ENCODE data around the gene LOXL1.
"Not testable (repeated sequence)": the region's sequence is repeated elsewhere in the genome, so short reads cannot be mapped to it uniquely, and the experiment has no call there.

LOXL1 gene

DNA sequence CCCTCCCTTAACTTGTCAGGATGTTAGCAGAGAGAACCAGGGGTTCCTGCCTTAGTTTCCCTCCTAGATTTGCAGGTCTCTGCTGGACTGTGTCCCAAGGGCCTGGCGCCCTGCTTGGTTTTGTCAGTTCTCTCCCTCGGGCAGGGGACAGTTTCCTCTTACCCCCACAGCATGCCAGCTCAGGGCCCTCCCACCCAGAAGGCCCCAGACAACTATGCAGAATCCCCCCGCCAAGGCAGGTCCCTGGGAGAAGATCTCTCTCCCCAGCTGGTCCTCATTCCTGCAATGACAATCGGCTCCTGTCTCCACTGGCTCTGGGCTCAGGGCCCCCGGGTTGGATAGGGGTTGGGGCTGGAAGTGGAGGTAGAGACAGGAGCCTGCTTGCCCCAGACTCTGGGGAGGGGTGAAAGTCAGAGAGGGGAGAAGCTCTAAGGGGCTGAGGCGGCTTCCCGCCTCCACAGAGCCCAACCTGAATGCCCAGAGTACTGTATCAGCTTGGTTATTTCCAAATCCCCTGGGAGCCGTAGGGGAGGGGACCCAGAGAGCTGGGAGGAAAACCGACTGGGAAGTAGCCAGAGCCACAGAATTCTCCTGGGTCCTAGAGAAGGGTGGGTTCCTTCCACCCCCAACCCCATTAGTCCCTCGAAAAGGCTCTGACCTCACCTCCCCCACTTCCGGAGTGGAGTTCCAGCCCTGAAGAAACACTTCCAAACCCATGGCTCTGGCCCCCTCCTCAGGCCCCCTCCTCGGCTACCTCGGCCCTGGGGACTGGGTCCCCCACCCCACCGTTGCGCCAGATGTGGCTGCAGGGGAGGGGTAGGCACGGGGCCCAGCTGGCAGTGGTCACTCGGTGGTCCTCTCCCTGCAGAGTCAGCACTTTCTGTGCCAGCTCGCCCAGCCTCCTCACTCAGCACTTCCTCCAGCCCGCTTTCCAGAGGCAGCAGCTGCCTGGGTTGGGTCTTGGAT lies 3.8 kb upstream of the LOXL1 start:
- DNase-seq (ENCODE audit: low read depth): peak; percentile 71

DNA sequence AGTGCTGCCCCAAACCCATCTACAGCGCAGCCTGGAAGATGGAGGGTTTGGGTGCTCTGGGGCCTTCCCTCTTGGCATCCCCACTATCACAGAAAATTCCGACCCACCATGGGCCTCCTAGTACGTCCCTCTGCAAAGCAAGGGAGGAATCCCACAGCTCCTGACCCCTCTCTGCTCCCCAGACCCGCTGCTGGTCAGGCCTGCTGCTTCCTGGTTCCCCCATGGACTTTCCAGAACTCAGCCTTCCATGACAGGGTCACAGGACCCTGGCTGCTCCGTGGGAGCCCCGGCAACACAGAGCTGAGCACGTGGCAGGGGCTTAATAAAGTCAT lies 3.1 kb upstream of the LOXL1 start:
- DNase-seq (ENCODE audit: low read depth): no peak

DNA sequence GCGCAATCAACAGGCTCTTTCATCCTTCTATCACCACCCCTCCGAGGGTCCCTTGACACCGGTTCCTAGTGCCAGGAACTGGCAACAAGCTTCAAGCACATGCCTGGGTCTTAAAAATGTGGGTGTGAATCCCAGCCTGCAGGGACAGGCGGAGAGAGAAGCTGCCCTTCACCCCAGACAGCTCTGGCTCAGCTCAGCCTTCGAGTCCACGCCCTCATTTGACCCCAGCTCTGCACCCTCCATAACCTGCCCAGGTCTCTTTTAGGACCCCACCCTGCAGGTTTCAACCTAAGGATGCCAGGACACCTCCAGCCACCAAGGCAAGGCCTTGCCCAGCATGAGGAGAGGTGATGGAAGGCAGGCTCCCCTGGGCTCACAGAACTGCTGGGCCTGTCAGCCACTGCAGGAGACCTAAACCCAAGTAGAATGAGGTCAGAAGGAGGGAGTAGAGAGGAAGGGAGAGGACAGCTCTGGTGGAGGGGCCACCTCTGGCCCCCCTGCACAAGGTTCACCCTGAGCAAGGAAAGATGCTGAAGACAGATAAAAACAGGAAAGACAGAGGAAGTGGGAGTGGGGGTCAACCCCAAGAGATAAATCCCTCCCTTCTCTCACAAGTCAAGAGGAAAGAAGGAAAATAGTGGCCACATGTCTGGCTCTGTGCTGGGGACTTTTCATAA lies 2.6 kb upstream of the LOXL1 start:
- DNase-seq (ENCODE audit: low read depth): no peak

DNA sequence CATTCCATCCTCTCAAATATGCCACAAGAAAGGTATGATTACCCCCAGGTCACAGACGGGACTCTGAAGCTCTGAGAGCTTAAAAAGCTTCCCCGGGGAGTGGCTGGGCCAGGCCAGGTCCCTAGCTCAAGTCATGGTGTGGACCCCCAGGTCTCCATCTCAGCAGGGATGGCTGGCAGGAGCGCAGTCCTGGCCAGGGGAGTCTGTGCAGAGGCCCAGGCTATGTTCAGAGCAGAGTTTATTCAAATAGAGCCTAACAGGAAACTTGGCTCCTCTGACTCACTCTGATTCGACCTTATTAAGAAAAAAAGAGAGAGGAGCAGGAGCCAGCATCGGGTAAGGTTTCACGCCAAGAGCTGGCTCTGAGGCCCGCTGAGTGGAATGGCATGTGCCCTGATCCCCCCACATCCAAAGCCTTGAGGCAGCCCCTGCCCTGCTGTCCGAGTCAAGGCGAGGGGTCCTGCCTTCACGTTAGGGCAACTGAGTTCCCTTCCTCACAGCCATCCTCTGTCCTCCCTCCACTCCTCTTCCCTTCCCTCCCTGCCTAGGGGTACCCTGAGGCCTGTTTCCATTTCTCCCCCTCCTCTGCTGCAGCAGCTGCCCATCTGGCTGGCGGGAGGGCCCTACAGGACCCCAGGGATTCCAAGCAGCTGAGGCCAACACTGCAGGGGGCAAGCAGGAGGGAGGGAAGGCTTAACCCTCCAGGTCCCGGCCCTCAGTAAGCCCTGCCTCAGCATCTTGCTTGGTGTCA lies 1.9 kb upstream of the LOXL1 start:
- DNase-seq (ENCODE audit: low read depth): peak; percentile 91

DNA sequence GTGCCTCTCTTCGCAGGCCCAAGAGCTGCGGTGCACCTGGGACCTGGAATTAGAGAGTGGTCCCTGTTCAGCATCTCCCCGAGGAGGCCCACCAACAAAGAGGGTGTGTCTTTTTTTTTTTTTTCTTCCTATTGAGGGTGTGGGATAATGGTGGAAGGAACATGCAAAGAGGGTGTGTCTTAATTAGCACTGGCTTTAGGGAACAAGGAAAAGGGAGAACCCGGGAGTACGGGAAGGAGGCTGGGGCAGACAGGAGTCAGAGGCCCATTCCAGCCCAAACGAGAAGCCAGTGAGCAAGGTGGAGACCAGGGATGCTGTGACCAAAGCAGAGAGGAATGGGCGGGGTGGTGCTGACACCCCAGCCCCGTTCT lies 429 bp upstream of the LOXL1 start:
- no peak for DNase-seq (ENCODE audit: low read depth)

DNA sequence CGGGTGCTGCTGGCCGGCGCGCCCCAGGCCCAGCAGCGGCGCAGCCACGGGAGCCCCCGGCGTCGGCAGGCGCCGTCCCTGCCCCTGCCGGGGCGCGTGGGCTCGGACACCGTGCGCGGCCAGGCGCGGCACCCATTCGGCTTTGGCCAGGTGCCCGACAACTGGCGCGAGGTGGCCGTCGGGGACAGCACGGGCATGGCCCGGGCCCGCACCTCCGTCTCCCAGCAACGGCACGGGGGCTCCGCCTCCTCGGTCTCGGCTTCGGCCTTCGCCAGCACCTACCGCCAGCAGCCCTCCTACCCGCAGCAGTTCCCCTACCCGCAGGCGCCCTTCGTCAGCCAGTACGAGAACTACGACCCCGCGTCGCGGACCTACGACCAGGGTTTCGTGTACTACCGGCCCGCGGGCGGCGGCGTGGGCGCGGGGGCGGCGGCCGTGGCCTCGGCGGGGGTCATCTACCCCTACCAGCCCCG lies 777 bp downstream of the LOXL1 start:
- DNase-seq (ENCODE audit: low read depth): no peak

DNA sequence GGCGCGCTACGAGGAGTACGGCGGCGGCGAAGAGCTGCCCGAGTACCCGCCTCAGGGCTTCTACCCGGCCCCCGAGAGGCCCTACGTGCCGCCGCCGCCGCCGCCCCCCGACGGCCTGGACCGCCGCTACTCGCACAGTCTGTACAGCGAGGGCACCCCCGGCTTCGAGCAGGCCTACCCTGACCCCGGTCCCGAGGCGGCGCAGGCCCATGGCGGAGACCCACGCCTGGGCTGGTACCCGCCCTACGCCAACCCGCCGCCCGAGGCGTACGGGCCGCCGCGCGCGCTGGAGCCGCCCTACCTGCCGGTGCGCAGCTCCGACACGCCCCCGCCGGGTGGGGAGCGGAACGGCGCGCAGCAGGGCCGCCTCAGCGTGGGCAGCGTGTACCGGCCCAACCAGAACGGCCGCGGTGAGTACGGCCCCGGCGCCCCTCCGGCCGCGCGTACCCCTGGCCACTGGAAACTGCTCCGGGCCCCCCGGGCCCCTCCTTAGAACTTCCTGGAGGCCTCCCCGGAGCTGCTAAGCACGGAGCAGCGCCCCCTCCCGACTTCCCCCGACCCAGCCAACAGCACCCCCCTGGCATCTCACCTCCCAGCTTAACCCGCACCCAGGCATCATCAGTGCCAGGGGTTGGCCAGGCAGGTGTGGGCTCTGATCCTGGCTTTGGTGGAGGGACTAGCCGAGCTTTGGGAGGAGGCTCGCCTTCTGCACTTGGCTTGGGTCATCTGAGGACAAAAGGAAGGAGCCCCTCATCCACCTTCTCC lies 1.4 kb downstream of the LOXL1 start:
- no peak for DNase-seq (ENCODE audit: low read depth)

DNA sequence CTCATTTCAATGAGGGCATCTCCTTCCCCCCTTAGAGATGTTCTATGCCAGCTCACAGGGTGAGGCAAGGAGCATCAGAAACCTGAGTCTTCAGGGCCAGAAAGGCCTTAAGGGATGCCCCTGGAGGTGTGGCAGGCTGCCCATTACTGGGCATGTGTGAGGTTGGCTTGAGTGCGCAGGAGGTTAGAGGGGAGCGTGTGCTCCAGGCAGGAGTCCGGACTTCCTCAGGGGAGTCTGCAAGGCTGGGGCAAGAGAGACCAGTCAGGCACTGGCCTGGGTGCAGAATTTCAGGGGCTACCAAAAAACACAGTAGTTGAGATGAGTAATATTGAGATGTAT lies 1.9 kb downstream of the LOXL1 start:
- peak; percentile 36 for DNase-seq (ENCODE audit: low read depth)

DNA sequence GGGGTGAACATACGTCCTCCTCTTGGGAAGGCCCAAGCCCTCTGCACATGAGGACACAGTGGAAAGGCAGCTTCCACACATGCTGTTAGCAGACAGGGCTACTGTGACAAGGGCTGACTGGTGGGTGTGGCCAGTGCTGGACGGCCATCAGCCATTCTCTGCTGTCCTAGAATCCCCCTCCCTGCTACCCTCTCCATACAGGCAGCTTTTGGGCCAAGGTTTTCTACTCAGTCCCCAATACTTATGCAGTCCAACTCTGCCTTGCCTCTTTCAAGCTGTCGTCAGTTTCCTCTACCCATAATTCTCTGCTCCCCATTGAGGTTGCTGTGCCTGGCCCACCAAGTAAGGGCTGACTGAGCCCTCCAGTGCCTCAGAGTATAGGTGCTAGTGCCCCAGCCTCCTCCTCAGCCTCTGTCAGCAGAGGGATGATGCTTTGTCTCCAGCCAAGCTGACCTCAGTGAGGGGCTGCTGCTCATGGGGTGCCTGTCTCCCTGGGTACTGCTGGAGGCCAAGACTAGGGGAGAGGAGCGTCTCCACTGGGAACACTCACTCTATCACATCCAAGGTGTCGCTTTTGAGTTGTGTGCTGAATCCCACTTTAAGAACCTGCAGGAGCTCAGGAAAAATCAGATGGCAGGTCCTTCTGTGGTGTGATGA lies 2.8 kb downstream of the LOXL1 start:
- DNase-seq (ENCODE audit: low read depth): no peak

DNA sequence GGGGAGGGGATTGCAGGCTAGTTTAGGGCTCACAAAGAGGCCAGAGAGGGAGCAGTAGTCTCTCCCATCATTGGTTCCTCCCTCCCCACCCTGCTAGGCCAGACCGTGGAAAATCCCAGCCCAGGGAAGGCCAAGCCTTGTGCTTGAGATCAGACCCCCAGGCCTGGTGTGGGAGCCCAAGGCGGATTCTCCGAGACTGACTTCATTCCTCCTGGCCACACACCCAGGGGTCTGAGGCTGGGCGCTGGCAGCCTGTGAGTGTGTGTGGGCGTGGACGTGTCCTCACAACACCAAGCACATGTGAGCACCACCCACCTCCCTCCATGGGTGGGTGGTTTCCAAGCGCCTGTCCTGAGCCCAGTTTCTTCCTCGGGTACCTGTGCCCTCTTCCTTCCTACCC lies 4.1 kb downstream of the LOXL1 start:
- DNase-seq (ENCODE audit: low read depth): peak; percentile 82

DNA sequence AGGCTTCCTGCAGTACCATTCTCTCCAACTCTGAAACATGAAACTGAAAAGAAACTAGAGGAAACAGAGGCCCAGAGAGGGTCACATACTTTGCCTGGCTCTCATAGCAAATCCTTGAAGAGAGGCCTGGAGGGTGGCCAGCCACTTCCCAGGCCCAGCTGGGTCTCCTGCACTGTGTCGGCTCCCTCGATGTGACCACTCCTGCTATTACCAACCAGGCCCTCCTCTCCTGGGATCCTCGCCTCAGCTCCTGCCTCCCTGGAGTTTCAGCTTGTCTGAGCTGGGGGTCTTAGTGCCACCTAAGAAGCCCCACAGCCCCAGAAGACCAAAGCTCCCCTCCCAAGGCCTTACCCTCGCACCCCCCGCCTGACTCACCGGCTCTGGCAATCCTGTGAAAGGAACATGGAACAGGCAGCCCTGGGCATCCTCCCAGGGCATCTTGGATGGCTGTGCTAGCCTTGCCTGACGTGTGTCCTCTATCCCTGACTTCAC lies 4.6 kb downstream of the LOXL1 start:
- DNase-seq (ENCODE audit: low read depth): peak; percentile 92

DNA sequence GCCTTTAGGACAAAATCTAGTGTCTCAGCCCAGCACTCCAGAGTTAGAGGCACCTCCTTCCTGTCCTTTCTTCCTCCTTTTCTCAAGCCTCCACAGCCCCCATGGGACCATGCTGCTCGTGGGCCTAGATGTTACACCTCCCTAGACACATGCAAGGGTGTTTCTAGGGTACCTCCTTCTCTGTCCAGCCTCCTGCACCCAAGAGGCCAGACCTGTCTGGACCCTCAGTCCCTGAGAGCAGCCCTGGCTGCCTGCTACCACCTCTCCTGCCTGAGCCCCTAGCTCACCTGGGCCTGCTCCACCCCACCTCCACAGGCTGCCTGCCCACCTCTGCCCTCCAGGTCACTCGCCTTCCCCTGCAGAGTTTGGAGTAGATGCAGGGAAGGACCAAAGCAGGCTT lies 5.2 kb downstream of the LOXL1 start:
- DNase-seq (ENCODE audit: low read depth): no peak

DNA sequence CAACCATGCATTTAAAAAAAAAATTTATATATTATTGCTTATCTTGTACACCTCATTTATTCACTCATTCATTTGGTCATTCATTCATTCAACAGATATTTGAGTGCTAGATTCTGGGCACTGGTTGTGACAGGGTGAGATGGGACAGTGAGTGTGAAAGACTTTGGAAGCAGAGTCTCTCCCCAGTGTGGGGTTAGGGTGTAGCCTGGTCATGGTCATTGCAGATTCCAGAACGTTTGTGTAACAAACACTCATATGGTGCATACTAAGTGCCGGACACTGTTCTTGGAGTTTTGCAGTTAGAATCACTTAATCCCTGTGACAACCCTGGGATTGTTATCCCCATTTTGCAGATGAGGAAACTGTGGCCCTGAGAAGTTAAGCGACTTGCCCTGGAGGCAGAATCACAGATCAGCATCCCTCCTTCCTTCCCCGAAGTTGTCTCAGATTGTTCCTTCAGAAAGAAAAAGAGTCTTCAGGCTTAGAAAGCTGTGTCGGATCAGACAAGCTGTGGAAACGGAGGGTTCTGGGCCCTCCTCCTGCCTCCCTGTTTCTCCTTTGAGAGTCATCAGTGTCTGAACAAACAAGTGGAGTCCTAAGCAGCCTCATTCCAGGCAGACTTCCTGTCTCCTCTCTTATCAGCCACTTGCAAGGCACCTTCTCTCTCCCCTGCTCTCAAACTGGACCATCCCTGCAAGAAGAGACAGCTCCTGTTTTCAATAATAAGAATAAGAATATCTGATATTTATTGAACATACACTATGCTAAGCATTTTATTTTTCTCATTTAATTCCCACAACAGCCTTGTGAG lies 6.3 kb downstream of the LOXL1 start:
- DNase-seq (ENCODE audit: low read depth): no peak

DNA sequence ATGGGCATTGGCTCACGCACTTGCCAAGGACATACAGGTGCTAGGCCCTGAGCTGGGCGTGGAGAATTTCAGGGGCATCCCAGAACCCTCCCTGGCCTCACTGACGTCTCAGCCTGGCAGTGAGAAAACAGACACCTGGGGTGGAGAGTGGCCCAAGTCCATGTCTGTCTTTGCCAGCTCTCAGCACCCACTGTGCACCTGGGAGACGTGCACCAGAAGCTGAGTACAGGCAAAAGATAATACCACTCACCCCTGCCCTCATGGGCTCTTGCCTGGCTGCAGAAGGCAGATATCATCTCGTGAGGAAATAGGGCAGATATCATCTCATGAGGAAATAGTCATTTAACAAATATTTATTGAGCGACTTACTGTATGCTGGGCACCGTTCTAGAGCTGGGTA lies 8.0 kb downstream of the LOXL1 start:
- no peak for DNase-seq (ENCODE audit: low read depth)

DNA sequence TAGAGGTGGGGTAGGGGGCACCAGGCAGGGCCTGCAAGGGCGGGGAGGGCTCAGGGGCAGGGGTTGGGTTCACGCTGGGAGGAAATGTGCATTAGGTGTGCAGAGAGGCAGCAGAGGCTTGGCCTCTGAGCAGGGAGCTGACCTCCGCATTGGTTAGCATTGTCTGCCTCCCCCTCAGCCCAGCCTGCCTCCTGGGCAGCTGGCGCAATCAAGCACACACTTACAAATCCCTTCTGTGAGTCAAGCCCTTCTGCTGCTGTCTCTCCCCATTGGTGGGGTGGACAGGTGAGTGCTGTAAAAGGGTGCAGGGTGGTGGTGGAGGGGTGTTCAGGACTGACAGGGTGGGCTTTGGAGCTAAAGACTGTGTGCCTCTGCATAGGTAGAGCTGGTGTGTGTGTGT lies 9.3 kb downstream of the LOXL1 start:
- no peak for DNase-seq (ENCODE audit: low read depth)

DNA sequence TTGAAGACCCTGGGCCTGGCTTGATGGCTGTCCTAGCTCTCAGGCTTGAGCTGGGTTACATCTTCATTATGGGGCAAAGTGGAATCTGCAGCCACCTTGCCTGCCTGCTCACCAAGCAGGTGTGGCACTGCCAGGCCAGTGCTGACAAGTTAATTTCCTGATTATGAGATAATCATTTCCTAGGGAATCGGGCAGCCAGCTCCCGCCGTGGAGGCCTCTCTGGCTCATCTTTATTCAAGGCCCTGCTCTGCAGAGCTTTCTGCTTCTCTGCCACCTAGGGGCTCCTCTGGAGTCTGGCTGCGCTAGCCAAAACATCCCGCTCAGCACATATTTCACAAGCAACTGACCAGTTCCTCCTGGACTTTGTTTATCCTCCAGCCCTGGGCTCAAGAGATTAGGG lies 9.9 kb downstream of the LOXL1 start:
- DNase-seq (ENCODE audit: low read depth): peak; percentile 46

DNA sequence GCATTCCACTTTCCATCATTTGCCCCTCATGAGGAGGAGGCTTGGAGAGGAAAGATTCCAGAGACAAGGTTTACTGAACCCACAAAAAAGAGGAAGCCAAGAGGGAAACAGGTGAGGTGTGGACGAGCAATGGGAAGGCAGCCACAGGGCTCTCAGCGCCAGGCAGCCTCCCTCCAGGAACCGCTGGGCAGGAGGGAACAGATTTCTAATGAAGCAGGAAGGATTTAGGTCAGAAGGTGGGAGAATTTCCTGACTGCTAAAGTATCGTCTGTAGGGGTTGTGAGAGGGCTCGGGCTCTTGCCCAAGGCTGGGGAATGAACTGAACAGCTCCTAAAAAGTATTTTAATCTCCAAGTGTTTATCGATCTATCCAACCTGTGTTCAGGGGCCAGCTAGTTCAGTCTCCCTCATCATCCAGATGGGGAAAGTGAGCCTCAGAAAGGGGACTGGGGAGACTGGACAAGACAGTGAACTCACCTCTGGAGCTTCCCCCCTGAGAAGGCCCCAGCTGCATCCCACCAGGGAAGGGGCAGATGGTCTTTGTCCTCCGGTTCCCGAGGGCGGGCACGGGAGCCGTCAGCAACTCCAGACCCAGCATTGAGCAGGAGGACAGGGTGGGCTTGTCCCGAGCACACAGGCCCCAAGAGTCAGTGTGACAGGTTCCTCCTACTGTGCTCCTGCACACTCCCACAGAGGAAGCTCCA lies 10.5 kb downstream of the LOXL1 start:
- no peak for DNase-seq (ENCODE audit: low read depth)

DNA sequence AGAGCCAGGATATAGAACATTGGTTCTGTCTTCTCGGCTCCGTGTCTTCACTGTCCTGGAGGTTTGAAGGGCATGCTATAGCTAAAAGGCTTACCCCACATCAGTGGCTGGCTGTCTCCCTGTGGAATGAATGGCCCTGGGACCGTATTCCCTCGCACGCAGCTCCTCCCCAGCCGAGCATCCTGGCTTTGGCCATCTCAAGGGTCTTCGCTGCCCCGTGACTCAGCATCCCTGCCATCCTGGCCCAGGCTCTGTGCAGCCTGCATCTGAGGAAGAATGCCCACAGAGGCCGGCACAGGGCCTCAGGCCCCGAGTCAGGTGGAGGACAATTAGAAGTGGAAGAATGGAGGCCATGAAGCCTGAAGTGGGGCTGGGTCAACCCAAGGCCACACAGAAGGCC lies 11.0 kb downstream of the LOXL1 start:
- no peak for DNase-seq (ENCODE audit: low read depth)

DNA sequence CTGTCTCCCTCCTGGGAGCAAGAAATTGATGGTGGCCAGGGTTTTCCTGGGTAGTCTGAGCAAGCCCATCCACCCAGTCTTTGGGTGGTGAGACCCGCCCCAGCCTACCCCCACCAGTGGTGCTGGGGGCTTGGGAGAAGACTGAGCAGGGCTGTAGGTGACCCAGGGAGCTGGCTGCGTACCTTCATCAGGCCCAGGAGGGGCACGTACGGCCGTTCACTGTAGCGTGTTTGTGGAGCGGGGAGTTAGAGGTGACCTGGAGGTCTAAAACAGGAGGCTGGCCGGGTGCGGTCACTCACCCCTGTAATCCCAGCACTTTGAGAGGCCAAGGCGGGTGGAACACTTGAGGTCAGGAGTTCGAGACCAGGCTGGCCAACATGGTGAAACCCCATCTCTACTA lies 11.5 kb downstream of the LOXL1 start:
- DNase-seq (ENCODE audit: low read depth): no peak

DNA sequence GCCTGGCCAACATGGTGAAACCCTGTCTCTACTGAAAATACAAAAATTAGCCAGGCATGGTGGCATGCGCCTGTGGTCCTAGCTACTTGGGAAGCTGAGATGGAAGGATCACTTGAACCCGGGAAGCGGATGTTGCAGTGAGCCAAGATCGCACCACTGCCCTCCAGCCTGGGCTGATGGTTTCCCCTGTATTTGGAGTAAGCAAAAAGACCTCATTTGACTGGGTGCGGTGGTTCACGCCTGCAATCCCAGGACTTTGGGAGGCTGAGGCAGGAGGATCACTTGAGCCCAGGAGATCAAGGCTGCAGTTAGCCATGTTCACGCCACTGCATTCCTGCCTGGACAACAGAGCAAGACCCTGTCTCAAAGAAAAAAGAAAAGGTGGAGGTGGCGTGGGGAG lies 12.3 kb downstream of the LOXL1 start:
- DNase-seq (ENCODE audit: low read depth): not testable (repeated sequence)
